ENCODE results near the gene PRTFDC1.
"Not testable (repeated sequence)": the region's sequence is repeated elsewhere in the genome, so short reads cannot be mapped to it uniquely, and the experiment has no call there.

The PRTFDC1 gene

GRCh38 chr10:24966962-24967481 is 14.6 kb upstream of the PRTFDC1 start:
- in situ Hi-C loops (cut with MboI; ENCODE audit: low sequenced_read_pairs): no loop called here

DNA sequence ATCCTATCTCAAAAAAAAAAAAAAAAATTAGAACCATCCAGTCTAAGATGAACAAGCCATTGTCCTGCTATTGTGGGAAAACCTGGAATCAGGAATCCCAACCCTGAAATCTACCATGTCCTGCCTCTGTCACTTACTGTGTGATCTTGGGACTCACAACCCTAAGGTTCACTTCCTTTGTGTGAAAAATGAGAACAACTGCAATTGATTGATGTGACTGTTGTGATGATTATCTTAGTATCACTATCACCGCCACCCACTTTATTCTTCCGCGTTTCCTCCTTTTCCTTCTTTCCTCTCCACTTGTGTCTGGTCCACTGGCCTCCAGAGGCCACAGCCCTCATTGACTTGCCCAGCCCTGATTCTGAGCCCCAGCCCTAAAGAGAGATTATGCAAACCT is 12.6 kb upstream of the PRTFDC1 start:
- in situ Hi-C loops (cut with MboI; ENCODE audit: low sequenced_read_pairs): no loop called here

DNA sequence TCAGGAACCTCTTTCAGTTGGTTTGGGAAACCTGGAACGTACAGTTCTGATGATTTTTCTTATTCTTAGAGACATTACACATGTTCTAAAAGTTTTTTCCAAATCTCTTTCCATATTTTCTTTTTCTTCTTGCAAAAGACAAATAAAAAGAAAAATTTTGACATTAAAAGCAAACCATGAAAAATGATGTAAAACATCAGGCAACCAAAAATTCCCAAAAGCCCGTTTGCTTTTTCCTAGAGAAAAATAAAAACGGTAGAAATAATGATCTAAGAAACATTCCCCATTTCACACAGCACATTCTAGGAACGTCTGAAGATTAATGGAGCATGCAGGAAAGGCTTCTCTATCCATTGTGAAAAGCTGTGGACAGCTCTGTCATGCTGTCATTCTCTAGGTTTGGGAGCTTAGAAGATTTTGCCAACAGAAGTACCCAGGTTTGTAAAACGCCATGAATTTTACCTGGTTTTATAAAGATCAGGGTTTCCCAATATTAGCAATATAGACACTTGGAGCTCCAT is 11.2 kb upstream of the PRTFDC1 start:
- in situ Hi-C loops (cut with MboI; ENCODE audit: low sequenced_read_pairs): no loop called here

DNA sequence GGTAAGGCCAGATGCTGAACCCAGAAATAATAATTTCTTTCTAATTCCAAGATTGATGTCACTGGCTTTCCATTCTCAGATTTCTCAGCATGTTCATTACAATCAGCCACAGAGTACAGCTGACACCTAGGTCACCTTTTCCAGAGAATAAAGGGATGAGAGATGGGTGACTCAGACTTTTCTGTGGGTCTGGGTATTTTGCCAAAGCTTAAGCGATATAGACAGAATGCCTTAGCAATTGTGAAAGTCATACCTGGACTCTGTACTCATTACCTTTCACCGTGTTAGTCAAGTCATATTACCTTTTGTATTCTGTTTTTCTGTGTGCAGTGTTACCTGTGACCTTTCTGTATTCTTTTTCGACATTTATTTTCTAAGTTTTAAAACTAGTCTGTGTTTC is 10.6 kb upstream of the PRTFDC1 start:
- in situ Hi-C loops (cut with MboI; ENCODE audit: low sequenced_read_pairs): no loop called here

DNA sequence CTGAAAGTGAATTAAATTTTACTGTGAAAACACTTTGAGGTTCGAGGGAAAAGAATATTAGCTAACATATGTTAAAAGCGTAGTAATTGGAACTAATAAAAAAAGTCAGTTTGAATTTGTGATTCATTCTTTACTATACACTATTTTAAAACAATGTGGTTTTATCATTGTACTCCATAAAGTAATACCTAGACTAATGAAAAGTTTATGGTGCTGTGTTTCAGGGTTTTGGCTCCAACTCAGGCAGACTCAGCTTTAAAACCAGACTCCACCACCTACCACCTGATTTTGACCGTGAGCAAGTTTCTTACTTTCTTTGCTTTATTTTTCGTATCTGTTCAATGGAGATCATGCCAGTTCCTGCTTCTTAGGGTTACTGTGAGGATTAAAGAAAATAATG is 9.2 kb upstream of the PRTFDC1 start:
- in situ Hi-C loops (cut with MboI; ENCODE audit: low sequenced_read_pairs): no loop called here

DNA sequence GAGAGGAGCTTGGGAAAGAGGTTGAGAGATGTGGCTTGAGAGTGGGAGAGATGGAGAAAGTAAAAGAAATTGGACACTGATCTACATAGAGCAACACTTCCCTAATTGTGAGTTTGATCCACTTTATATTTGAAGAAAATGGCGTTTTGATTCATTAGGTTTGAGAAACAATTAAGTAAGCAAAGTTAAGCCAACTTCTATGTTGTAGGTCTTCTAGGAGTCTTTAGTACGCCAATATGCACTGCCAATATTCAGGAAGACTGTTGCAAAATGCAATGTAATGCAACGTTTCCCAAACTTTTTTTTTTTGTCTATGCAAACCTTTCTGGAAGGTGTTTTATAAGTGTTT is 7.0 kb upstream of the PRTFDC1 start:
- in situ Hi-C loops (cut with MboI; ENCODE audit: low sequenced_read_pairs): no loop called here

- in situ Hi-C loops (cut with MboI; ENCODE audit: low sequenced_read_pairs): no loop called here
These were observed 6.4 kb upstream of the PRTFDC1 start for GRCh38 chr10:24958721-24959381.

GRCh38 chr10:24958091-24958720 is 5.8 kb upstream of the PRTFDC1 start:
- in situ Hi-C loops (cut with MboI; ENCODE audit: low sequenced_read_pairs): no loop called here

DNA sequence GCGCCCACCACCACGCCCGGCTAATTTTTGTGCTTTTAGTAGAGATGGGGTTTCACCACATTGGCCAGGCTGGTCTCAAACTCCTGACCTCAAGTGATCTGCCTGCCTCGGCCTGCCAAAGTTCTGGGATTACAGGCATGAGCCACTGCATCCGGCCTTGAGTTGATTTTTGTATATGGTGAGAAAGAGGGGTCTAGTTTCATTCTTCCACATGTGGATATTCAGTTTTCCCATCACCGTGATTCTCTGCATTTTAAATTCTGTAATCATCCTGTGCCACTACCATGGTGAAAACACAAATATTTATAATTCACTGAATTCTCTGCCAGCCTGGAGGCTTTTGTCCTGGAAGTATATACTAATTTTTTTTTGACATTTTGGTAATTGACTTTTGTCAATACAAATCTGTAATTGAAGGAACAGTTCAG is 5.2 kb upstream of the PRTFDC1 start:
- in situ Hi-C loops (cut with MboI; ENCODE audit: low sequenced_read_pairs): not testable (repeated sequence)

DNA sequence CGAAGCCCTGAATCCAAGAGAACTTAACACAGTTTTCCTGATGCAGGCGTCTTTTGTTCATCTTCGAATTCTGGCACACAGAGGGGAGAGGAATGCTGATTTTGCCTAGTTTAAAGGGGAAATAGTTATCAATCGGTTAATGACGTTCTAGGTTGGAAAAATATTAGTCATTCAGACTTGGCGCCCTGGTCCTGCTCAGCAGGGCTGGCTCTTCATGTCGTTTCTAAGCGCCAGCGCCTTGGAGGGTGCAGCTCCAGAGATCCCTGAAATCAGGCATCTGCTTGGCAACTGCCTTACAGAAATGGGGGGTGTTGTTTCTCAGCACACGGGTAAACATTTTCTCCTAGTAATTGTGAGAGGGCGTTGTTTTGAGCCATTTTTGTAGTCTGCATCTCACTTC is 1.3 kb upstream of the PRTFDC1 start:
- in situ Hi-C loops (cut with MboI; ENCODE audit: low sequenced_read_pairs): no loop called here

- in situ Hi-C loops (cut with MboI; ENCODE audit: low sequenced_read_pairs): no loop called here
These were observed 570 bp upstream of the PRTFDC1 start for GRCh38 chr10:24952707-24953645.

- in situ Hi-C loops (cut with MboI; ENCODE audit: low sequenced_read_pairs): no loop called here
These were observed 934 bp downstream of the PRTFDC1 start for GRCh38 chr10:24951201-24952142.

- in situ Hi-C loops (cut with MboI; ENCODE audit: low sequenced_read_pairs): no loop called here
These were observed 2.0 kb downstream of the PRTFDC1 start for GRCh38 chr10:24950439-24950838.

- in situ Hi-C loops (cut with MboI; ENCODE audit: low sequenced_read_pairs): no loop called here
These were observed 2.8 kb downstream of the PRTFDC1 start for GRCh38 chr10:24949616-24950015.

GRCh38 chr10:24947304-24948097 is 4.9 kb downstream of the PRTFDC1 start:
- in situ Hi-C loops (cut with MboI; ENCODE audit: low sequenced_read_pairs): no loop called here

DNA sequence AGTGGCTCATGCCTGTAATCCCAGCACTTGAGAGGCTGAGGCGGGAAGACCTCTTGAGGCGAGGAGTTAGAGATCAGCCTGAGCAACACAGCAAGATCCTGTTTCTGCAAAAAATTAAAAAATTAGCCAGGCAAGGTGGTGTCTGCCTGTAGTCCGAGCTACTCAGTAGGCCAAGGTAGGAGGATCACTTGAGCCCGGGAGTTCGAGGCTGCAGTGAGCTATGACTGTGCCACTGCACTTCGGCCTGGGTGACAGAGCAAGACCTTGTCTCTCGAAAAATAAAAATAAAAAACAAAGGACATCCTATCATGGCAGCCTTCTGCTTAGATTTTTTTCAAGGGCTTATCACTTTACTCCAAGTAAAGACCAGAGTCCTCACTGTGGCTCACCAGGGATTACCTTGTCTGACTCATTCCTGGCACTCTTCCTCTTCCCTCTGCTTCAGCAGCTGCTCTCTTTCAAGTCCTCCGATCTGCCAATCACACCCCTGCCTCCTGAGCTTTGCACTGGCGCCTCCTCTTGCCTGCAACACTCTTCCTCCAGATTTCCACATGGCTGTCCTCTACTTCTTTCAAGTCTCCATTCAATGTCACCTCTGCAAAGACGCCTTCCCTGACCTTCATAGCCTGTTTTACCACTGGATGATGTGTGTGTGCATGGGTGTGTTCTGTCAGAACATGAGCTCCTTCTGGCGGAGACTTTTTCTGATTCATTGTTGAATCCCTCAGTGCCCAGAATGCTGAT is 7.7 kb downstream of the PRTFDC1 start:
- in situ Hi-C loops (cut with MboI; ENCODE audit: low sequenced_read_pairs): no loop called here

- in situ Hi-C loops (cut with MboI; ENCODE audit: low sequenced_read_pairs): no loop called here
These were observed 13.9 kb downstream of the PRTFDC1 start for GRCh38 chr10:24938525-24938924.

DNA sequence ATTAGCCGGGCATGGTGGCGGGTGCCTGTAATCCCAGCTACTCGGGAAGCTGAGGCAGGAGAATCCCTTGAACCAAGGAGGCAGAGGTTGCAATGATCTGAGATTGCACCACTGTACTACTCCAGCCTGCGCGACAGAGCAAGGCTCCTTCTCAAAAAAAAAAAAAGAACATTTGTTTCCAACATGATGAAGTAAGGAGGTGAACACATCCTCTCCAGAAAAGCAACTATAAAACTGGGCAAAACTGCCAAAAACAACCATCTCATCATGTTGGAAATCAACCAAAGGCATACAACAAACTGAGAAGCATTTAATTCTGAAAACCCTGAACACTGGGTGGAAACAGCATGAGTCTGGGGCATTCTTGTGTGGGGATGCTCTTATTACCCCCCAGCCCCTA is 14.3 kb downstream of the PRTFDC1 start:
- in situ Hi-C loops (cut with MboI; ENCODE audit: low sequenced_read_pairs): no loop called here
